HG03175 (cell line): Measurements from ENCODE around the gene ACTR3.

ENCODE experiments used
- ATAC-seq: cut with Tn5 transposase; IDR thresholded peaks from one replicate; pipeline ENCODE4 v1.9.1; 2021; ENCODE audit warnings: mild to moderate bottlenecking, moderate library complexity; ENCODE audit not compliant: unreplicated experiment

The ACTR3 gene

GRCh38 chr2:113996671-113997594 lies 107.0 kb downstream of the ACTR3 start:
- no peak for ATAC-seq

- no peak for ATAC-seq
Observed at GRCh38 chr2:114001152-114001551, 111.3 kb downstream of the ACTR3 start.

- ATAC-seq, result no peak
Observed at GRCh38 chr2:114001937-114002336, 112.0 kb downstream of the ACTR3 start.

- no peak for ATAC-seq
Observed at GRCh38 chr2:114005110-114005783, 115.4 kb downstream of the ACTR3 start.

- ATAC-seq, result no peak
Observed at GRCh38 chr2:114006460-114006859, 116.6 kb downstream of the ACTR3 start.

- ATAC-seq, result no peak
Observed at GRCh38 chr2:114007436-114007835, 117.5 kb downstream of the ACTR3 start.

GRCh38 chr2:114008720-114009119 lies 118.8 kb downstream of the ACTR3 start:
- no peak for ATAC-seq

GRCh38 chr2:114009205-114009944 lies 119.5 kb downstream of the ACTR3 start:
- ATAC-seq, result no peak

GRCh38 chr2:114010001-114010400 lies 120.1 kb downstream of the ACTR3 start:
- ATAC-seq, result no peak

- ATAC-seq, result no peak
Observed at GRCh38 chr2:114011713-114012112, 121.8 kb downstream of the ACTR3 start.
